ENCODE data around the gene PRSS56.

PRSS56 gene

DNA sequence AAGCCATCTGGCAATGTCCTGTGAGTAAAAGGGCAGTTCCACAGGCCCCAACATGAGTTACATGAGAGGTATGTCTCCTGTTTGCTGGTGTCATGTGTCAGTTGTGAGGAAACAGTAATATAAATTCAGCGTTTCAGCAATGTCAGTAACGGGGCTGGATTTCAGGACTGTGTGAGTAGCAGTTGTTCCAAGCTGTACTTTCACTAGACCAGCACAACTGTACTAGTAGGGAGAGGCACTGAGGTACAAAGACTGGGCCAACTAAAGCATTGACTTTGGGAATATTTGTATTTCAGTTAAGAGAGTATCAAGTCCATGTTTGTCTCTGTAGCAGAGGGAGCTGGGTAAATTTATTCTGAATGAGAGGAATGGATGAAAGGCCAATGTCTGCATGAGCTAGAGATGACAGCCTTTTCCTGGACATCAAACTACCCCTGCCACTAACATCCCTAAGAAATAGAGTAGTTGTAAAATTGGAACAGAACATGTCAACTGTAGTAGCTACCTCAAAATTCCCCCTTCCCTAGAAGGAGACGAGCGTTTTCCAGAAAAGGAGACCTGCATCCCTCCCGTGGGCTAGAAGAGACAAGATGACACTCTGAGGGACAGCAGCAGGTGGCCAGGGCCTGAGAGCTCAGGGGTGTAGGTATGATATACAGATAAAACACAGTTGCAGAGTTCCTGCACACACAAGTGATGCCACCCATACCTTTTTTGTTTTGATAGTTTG lies 54.7 kb downstream of the PRSS56 start:
- no peak for DNase-seq

Measured in NCI-H1930 (cell line).